ENCODE data around the gene UBE2Z. TPM values are rescaled to one million over a fixed set of nuclear protein-coding genes. Genes with fewer than 3 reads are reported as not detected.

UBE2Z gene
- polyA plus RNA-seq, 1 donor from 2014 or later: 70.3 TPM

GRCh38 chr17:48951572-48951971, 43.4 kb downstream of the UBE2Z start:
- no peaks in the 10 kb centered on the region for H3K36me3 ChIP-seq (ENCODE audit: insufficient read depth, low read length)
- no peaks in the 10 kb centered on the region for H3K9me3 ChIP-seq (ENCODE audit: low read length)
- H3K27ac ChIP-seq (ENCODE audit: low read length): no peak overlapping the region
- no peaks in the 10 kb centered on the region for H4K20me1 ChIP-seq (ENCODE audit: insufficient read depth)
- H3K79me2 ChIP-seq (replicated peaks; ENCODE audit: insufficient read depth, low read length): no peaks in the 10 kb centered on the region
- no peak for TF ChIP-seq POLR2AphosphoS5 (IDR thresholded peaks at IDR 0.05)
- no peak for TF ChIP-seq REST (IDR thresholded peaks at IDR 0.05; ENCODE audit: borderline replicate concordance)
- H3K4me3 ChIP-seq (ENCODE audit: low read length): no peak overlapping the region
- H3K9me2 ChIP-seq (ENCODE audit: insufficient read depth, low read length): no peaks in the 10 kb centered on the region
- H3K4me2 ChIP-seq (ENCODE audit: low read length): no peak overlapping the region
- H3F3A ChIP-seq (ENCODE audit: insufficient read depth, low read length, poor library complexity, severe bottlenecking): no peaks in the 10 kb centered on the region
- H3K27me3 ChIP-seq (ENCODE audit: insufficient read depth, low read depth, low read length): no peaks in the 10 kb centered on the region
- H3K9ac ChIP-seq (ENCODE audit: low read length): no peak overlapping the region
- no peak overlapping the region for H2AFZ ChIP-seq (ENCODE audit: low read depth, low read length)

GRCh38 chr17:48952904-48953303, 44.7 kb downstream of the UBE2Z start:
- Histone ChIP-seq H3K9me2 (ENCODE audit: insufficient read depth, low read length) (no peaks in the 10 kb centered on the region), H3K27ac (ENCODE audit: low read length) (no peak overlapping the region), H3K79me2 (replicated peaks; ENCODE audit: insufficient read depth, low read length) (no peaks in the 10 kb centered on the region), H3F3A (ENCODE audit: insufficient read depth, low read length, poor library complexity, severe bottlenecking) (no peaks in the 10 kb centered on the region), H4K20me1 (ENCODE audit: insufficient read depth) (no peaks in the 10 kb centered on the region), H3K9ac (ENCODE audit: low read length) (no peak overlapping the region), H2AFZ (ENCODE audit: low read depth, low read length) (no peak overlapping the region), H3K4me2 (ENCODE audit: low read length) (no peak overlapping the region), H3K9me3 (ENCODE audit: low read length) (no peaks in the 10 kb centered on the region), H3K27me3 (ENCODE audit: insufficient read depth, low read depth, low read length) (no peaks in the 10 kb centered on the region), H3K36me3 (ENCODE audit: insufficient read depth, low read length) (no peaks in the 10 kb centered on the region), H3K4me3 (ENCODE audit: low read length) (no peak overlapping the region)
- TF ChIP-seq TAF1 (IDR thresholded peaks at IDR 0.05; ENCODE audit: low read depth) (no peak), MXI1 (conservative IDR thresholded peaks at IDR 0.05; ENCODE audit: poor library complexity, severe bottlenecking) (no peak), EP300 (conservative IDR thresholded peaks at IDR 0.05; ENCODE audit: poor library complexity, severe bottlenecking) (no peak), CTCF (IDR thresholded peaks at IDR 0.05; ENCODE audit: poor library complexity, severe bottlenecking) (no peak), REST (IDR thresholded peaks at IDR 0.05; ENCODE audit: borderline replicate concordance) (no peak), POLR2AphosphoS5 (IDR thresholded peaks at IDR 0.05) (no peak), EZH2 (IDR thresholded peaks at IDR 0.05; ENCODE audit: borderline replicate concordance, insufficient read depth, low read length, poor library complexity, severe bottlenecking) (no peak), RAD21 (conservative IDR thresholded peaks at IDR 0.05) (no peak), SMC3 (conservative IDR thresholded peaks at IDR 0.05; ENCODE audit: poor library complexity) (no peak)

Data from neural cell (in vitro differentiated cells).